ENCODE measurements around the gene TMEM14A. TPM values are rescaled to one million over a fixed set of nuclear protein-coding genes. Genes with fewer than 3 reads are reported as not detected.

Gene TMEM14A
- total RNA-seq, 1 experiment from 2014 or later, result 45.6 TPM

DNA sequence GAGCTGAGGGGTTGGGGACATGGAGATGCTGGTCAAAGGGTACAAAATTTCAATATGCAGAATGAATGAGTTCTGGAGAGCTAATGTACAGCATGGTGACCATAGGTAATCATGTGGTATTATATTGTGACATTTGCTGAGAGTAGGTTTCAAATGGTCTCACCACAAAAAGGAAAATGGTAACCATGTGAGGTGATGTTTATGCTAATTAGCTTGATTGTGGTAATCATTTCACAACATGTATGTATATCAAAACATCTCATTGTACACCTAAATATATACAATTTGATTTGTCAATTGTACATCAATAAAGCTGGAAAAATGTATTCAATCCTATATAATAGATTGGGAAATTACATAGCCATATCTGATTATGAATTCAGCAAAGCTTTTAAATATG, 29.5 kb upstream of the TMEM14A start:
- Histone ChIP-seq H3K4me3 (ENCODE audit: low read depth in 2 of 2, low read length in 2 of 2) (no peak overlapping the region), H3K4me1 (ENCODE audit: control insufficient read depth, insufficient read depth, low read length) (no peaks in the 10 kb centered on the region), H3K9me3 (ENCODE audit: control insufficient read depth, insufficient read depth, low read depth, low read length) (no peaks in the 10 kb centered on the region), H3K27ac (ENCODE audit: low read length) (no peak overlapping the region), H3K27me3 (ENCODE audit: control insufficient read depth, insufficient read depth, low read length) (peaks cover 3% of the 10 kb centered on the region; the same call in 1 of the 2 replicates), H3K36me3 (ENCODE audit: control insufficient read depth, insufficient read depth, low read length) (no peaks in the 10 kb centered on the region)
- ChIA-PET POLR2A (no interaction called here), CTCF (no interaction called here)
- in situ Hi-C loops (cut with HindIII; ENCODE audit: low pct_unique_long_range_greater_than_20kb, low sequenced_read_pairs) (no loop called here), intact Hi-C loops (cut with micrococcal nuclease; ENCODE audit: unreplicated experiment) (no loop called here)
- BruUV-seq (replicated peaks), result no TSS peak
- DNase-seq (ENCODE audit: low read depth, low spot score) (no peak), ATAC-seq (no peak)
- no peak for TF ChIP-seq REST (IDR thresholded peaks at IDR 0.05; ENCODE audit: insufficient read depth in 1 of 2, low read depth in 2 of 2, low read length in 1 of 2)
- TF ChIP-seq, protein P1, sequence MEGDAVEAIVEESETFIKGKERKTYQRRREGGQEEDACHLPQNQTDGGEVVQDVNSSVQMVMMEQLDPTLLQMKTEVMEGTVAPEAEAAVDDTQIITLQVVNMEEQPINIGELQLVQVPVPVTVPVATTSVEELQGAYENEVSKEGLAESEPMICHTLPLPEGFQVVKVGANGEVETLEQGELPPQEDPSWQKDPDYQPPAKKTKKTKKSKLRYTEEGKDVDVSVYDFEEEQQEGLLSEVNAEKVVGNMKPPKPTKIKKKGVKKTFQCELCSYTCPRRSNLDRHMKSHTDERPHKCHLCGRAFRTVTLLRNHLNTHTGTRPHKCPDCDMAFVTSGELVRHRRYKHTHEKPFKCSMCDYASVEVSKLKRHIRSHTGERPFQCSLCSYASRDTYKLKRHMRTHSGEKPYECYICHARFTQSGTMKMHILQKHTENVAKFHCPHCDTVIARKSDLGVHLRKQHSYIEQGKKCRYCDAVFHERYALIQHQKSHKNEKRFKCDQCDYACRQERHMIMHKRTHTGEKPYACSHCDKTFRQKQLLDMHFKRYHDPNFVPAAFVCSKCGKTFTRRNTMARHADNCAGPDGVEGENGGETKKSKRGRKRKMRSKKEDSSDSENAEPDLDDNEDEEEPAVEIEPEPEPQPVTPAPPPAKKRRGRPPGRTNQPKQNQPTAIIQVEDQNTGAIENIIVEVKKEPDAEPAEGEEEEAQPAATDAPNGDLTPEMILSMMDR (IDR thresholded peaks at IDR 0.05), result no peak
- TF ChIP-seq POLR2AphosphoS5 (IDR thresholded peaks at IDR 0.05; ENCODE audit: low read depth, low read length), result no peak
- no peak for TF ChIP-seq SIN3A (IDR thresholded peaks at IDR 0.05; ENCODE audit: borderline replicate concordance, insufficient read depth, low read depth, low read length)
- no peak for TF ChIP-seq TCF7L2 (IDR thresholded peaks at IDR 0.05; ENCODE audit: low read depth, low read length)

DNA sequence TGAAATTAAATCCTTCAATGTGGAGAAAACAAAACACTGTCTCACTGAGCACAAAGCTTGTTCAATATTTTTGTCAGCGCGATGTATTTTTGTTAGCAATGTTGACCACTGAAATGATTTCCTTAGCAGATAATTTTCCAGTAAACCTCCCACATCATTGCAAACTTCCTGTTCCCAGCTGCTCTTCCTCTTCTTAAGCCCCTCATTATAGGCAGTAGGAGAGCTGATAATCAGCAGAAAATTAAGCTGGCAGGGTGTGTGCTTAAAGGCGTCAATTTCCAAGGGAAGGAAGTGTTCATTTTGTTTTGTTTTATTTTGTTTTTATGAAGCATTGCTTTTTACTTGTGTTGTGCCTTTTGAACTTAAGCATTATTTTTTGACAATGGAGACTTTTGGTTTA, 29.1 kb upstream of the TMEM14A start:
- Histone ChIP-seq H3K27ac (ENCODE audit: low read length) (no peak overlapping the region), H3K4me1 (ENCODE audit: control insufficient read depth, insufficient read depth, low read length) (no peaks in the 10 kb centered on the region), H3K27me3 (ENCODE audit: control insufficient read depth, insufficient read depth, low read length) (peaks cover 3% of the 10 kb centered on the region; the same call in 1 of the 2 replicates), H3K9me3 (ENCODE audit: control insufficient read depth, insufficient read depth, low read depth, low read length) (no peaks in the 10 kb centered on the region), H3K4me3 (ENCODE audit: low read depth in 2 of 2, low read length in 2 of 2) (no peak overlapping the region), H3K36me3 (ENCODE audit: control insufficient read depth, insufficient read depth, low read length) (no peaks in the 10 kb centered on the region)
- no peak for DNase-seq (ENCODE audit: low read depth, low spot score)
- CTCF ChIA-PET, result no interaction called here
- no TSS peak for BruUV-seq (replicated peaks)
- no peak for TF ChIP-seq POLR2AphosphoS5 (IDR thresholded peaks at IDR 0.05; ENCODE audit: low read depth, low read length)
- no peak for TF ChIP-seq REST (IDR thresholded peaks at IDR 0.05; ENCODE audit: insufficient read depth in 1 of 2, low read depth in 2 of 2, low read length in 1 of 2)
- no peak for TF ChIP-seq SIN3A (IDR thresholded peaks at IDR 0.05; ENCODE audit: borderline replicate concordance, insufficient read depth, low read depth, low read length)
- no peak for TF ChIP-seq TCF7L2 (IDR thresholded peaks at IDR 0.05; ENCODE audit: low read depth, low read length)
- TF ChIP-seq, protein P1 (IDR thresholded peaks at IDR 0.05), result no peak
- intact Hi-C loops (cut with micrococcal nuclease; ENCODE audit: unreplicated experiment) (no loop called here), in situ Hi-C loops (cut with HindIII; ENCODE audit: low pct_unique_long_range_greater_than_20kb, low sequenced_read_pairs) (no loop called here)
- no peak for ATAC-seq
- POLR2A ChIA-PET, result no interaction called here
